Activated T-cell treated with anti-CD3 and anti-CD28 coated beads, Interleukin-2, amount 50 U/mL, for 72 hours (primary cell): ENCODE data around the gene MTA1. TPM values are rescaled to one million over a fixed set of nuclear protein-coding genes. Genes with fewer than 3 reads are reported as not detected.

Source experiments
- ATAC-seq, 2 donors: fragments of 150-1000 bp; cut with Tn5 transposase; replicated peaks in 1 of 2; 2 replicates each; pipeline ENCODE4 v1.10.0; 2021; ENCODE audit warnings: moderate library complexity in 2 of 2, mild to moderate bottlenecking in 1 of 2
- DNase-seq, 2 donors: peaks; one replicate each; pipeline ENCODE4 v3.0.0; 2021 to 2022; ENCODE audit warnings: mixed read lengths in 1 of 2
- H3K27ac Mint-ChIP-seq: one replicate; pipeline ENCODE4 v1.8.0; 2022; ENCODE audit warnings: mild to moderate bottlenecking, moderate library complexity, mixed read lengths
- H3K27me3 Mint-ChIP-seq: one replicate; pipeline ENCODE4 v1.8.0; 2022; ENCODE audit warnings: low read depth, mixed read lengths
- H3K36me3 Mint-ChIP-seq, 2 donors: one replicate each; pipeline ENCODE4 v1.8.0; 2022; ENCODE audit warnings: mixed read lengths in 2 of 2, mild to moderate bottlenecking in 1 of 2; ENCODE audit not compliant: insufficient read depth in 2 of 2
- H3K4me1 Mint-ChIP-seq: one replicate; pipeline ENCODE4 v1.8.0; 2022; ENCODE audit warnings: low read depth, mixed read lengths
- H3K4me3 Mint-ChIP-seq, 2 donors: one replicate each; pipeline ENCODE4 v1.8.0; 2022; ENCODE audit warnings: mild to moderate bottlenecking in 2 of 2, mixed read lengths in 2 of 2, moderate library complexity in 2 of 2
- H3K9me3 Mint-ChIP-seq, 2 donors: one replicate each; pipeline ENCODE4 v1.8.0; 2022; ENCODE audit warnings: mixed read lengths in 2 of 2
- total RNA-seq, 2 donors: library from RNA; stranded (reverse); gene quantifications; one replicate each; pipeline ENCODE4 v1.2.3, GENCODE V29; 2022

Gene MTA1
- total RNA-seq, 2 donors from 2014 or later, result 125 to 140 TPM

DNA sequence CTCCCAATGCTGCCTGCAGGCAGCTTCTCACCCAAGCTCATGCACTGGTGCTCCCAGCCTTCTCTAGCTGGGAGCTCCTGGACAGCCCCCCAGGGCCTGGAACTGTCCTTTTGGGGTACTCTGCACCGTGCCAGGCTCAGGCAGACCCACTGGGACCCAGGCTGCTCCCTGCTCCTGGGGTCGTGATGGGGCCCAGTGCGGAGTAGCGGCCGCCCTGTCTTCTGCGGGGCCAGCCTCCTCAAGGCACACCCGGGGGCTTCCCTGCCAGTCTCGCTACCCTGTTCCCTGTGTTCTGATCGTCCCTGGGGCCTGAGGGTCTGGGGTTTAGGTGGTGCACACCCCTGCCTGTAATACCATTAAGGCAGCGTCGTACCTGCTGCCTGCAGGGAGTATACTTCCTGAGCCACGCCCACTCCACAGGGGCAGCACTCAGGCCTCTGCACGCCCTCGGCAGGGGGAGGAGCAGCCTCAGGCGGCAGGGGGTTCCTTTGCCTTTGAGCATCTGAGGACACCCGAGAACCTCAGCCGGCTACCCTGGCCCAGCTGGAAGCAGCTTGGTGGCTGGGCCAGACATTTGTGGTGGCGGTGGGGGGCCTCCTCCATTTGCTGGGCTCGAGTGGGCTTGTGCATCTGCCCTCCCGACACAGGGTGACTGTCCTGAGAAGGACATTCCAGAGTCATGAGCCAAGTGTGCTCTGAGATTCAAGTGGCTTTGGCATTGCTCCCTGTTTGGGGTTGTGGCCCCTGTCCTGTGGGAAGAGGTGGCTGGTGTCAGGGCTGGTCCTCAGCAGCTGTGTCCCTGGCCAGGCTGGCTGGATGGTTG is 45.8 kb downstream of the MTA1 start:
- Mint-ChIP-seq H3K4me1 (no peaks in the 10 kb centered on the region), H3K9me3 (no peaks in the 10 kb centered on the region), H3K27me3 (no peaks in the 10 kb centered on the region), H3K4me3 (no peak overlapping the region), H3K27ac (no peak overlapping the region), H3K36me3 (peaks cover 0 to 7% of the 10 kb centered on the region in 2 donors)
- DNase-seq (no peak), ATAC-seq (no peak)

DNA sequence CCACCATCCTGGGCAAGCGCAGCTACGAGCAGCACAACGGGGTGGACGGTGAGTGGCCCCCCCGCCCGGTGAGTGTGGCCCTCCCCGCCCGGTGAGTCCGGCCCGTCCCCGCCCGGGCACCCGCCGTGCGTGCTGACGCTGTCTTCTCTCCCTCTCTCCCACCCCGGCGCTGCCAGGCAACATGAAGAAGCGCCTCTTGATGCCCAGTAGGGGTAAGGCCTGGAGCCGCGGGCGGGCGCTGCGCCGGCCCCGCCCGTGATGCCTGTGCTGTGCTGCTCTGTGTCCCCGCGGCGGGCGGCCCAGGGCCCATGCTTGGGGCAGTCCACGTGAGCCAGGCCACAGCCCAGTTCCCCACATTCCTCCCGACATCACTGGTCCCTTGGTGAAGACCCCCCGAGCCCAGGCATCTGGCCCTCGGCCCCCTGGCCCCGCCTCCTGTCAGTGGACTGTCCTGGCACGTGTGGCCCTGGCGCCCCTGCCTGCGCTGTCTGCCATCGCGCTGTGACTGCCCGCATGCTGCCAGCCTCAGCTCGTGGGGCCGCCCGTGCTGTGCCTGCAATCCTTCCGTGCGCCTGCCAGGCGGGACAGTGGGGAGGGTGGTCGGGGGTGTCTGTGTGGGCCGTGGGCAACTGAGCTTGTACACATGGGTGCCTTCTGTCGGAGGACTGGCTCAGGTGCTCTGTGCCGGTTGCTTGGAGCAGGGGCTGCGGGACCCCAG is 47.1 kb downstream of the MTA1 start:
- H3K4me1 Mint-ChIP-seq, result no peaks in the 10 kb centered on the region
- H3K27ac Mint-ChIP-seq, result no peak overlapping the region
- H3K36me3 Mint-ChIP-seq, result peaks cover 0 to 5% of the 10 kb centered on the region in 2 donors
- no peak for ATAC-seq
- H3K27me3 Mint-ChIP-seq, result no peaks in the 10 kb centered on the region
- no peak for DNase-seq
- no peak overlapping the region for H3K4me3 Mint-ChIP-seq
- no peaks in the 10 kb centered on the region for H3K9me3 Mint-ChIP-seq

DNA sequence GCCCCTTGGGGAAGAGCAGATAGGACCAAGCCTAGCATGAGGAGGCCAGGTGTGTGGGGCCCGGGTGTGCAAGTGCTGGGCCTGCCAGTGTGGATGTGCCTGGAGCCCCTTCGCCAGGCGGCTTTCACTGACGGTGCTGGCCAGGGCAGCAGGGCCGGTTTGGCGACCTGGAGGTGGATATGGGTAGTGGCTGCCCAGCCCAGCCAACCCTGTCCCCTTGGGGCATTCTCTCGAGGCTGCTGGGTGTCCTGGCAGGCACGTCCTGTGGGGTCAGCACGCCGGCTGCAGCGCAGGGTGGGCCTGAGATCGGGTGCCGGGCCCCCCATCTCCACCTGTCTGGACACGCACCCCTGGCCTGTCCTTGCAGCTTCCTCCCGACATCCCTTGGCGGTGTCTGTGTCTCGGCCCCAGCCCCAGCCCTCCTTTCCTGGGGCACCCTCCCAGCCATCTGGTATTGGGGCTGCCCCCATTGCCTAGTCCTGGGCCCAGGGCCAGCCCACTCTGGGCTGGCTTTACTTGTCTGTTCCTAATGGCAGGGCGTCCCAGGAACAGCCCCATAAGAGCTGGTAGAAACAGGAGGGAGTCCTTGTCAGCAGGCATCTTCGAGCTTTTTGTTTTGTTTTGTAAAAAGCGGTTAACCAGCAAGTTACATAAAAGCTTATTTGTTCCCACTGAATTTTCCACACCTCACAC is 47.8 kb downstream of the MTA1 start:
- Mint-ChIP-seq H3K27me3 (no peaks in the 10 kb centered on the region), H3K36me3 (peaks cover 0 to 5% of the 10 kb centered on the region in 2 donors), H3K4me3 (no peak overlapping the region), H3K4me1 (no peaks in the 10 kb centered on the region), H3K9me3 (no peaks in the 10 kb centered on the region), H3K27ac (no peak overlapping the region)
- DNase-seq (no peak), ATAC-seq (no peak)

DNA sequence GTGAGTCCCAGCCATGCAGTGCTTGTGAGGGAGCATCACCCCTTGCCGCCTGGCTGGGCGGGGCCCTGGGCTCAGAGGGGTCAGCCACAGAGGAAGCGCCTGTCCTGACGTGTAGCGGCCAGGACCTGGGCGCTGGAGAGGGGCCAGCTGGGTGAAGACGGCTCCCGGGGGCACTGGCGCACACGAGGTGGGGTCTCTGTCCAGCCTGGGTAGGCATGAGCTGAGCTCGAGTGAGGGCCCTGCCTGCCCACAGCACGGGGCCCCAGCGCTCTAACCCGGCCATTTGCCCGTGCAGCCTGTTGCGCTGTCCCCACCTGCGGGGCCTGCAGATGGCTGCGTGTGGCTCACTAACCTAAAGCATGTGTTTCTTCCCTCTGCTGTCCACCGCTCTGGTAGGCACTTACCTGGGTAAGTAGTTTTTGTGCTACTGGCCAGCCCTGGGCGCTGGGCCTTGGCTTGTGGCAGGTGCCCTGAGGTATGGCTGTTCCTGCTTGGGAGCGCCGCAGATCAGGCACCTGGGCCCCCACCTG is 48.4 kb downstream of the MTA1 start:
- no peaks in the 10 kb centered on the region for H3K9me3 Mint-ChIP-seq
- no peak overlapping the region for H3K4me3 Mint-ChIP-seq
- H3K27ac Mint-ChIP-seq, result no peak overlapping the region
- H3K4me1 Mint-ChIP-seq, result no peaks in the 10 kb centered on the region
- no peak for DNase-seq
- H3K36me3 Mint-ChIP-seq, result peaks cover 0 to 5% of the 10 kb centered on the region in 2 donors
- ATAC-seq, result no peak
- H3K27me3 Mint-ChIP-seq, result no peaks in the 10 kb centered on the region

DNA sequence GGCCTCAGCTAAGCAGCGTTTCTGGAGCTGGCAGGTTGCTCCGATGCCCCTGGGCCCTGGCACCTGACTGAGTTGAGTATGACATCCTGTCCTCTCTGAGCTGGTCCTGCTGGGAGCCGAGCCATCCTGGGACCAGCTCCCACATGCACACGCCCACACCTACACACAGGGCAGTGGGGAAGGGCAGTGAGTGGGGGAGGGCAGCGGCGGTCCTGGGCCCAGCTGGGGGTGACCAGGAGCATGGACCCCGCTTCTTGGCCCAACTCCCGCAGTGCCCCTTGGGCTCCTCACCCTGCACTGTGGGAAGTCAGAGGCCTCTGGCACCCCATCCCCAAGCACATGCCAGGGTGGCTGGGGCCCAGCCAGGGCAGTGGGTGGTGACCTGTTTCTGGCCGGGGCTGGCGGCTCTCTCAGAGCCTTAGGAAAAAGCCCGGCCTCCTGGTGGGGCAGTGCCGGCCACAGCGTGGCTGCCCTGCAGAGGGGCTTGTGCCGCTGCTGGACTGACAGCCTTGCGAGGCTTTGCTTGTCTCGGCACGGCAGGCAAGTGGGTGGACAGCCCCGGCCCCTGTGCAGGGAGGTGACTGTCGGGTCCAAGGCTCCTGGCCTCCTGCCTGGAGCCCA is 49.1 kb downstream of the MTA1 start:
- no peak overlapping the region for H3K4me3 Mint-ChIP-seq
- H3K9me3 Mint-ChIP-seq, result no peaks in the 10 kb centered on the region
- no peaks in the 10 kb centered on the region for H3K4me1 Mint-ChIP-seq
- no peaks in the 10 kb centered on the region for H3K27me3 Mint-ChIP-seq
- no peak overlapping the region for H3K27ac Mint-ChIP-seq
- ATAC-seq (no peak), DNase-seq (no peak)
- peaks cover 0 to 2% of the 10 kb centered on the region in 2 donors for H3K36me3 Mint-ChIP-seq

DNA sequence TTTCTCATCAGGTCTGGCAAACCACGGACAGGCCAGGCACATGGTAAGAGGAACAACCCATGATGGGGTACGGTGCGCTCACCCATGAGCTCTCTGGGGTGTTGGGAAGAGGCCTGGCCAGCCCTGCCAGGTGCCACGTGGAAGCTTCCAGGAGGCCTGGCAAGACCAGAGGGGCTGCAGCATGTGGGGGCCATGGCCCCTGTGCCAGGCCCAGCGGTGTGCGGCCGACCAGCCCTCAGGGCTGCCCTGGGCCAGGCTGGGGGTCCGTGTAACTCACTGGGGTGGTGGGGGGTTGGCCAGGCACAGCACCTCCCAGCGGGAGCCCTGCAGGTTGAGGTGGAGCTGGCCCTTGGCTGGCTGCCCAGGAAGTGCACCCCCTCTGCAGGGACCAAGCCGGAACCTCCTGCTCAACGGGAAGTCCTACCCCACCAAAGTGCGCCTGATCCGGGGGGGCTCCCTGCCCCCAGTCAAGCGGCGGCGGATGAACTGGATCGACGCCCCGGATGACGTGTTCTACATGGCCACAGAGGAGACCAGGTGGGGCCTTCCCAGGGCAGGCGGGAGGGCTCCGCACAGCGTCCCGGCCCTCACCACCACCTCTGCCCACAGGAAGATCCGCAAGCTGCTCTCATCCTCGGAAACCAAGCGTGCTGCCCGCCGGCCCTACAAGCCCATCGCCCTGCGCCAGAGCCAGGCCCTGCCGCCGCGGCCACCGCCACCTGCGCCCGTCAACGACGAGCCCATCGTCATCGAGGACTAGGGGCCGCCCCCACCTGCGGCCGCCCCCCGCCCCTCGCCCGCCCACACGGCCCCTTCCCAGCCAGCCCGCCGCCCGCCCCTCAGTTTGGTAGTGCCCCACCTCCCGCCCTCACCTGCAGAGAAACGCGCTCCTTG is 50.1 kb downstream of the MTA1 start:
- no peaks in the 10 kb centered on the region for H3K36me3 Mint-ChIP-seq
- no peak for ATAC-seq
- no peaks in the 10 kb centered on the region for H3K4me1 Mint-ChIP-seq
- H3K27ac Mint-ChIP-seq, result no peak overlapping the region
- no peak for DNase-seq
- H3K9me3 Mint-ChIP-seq, result no peaks in the 10 kb centered on the region
- no peaks in the 10 kb centered on the region for H3K27me3 Mint-ChIP-seq
- no peak overlapping the region for H3K4me3 Mint-ChIP-seq

DNA sequence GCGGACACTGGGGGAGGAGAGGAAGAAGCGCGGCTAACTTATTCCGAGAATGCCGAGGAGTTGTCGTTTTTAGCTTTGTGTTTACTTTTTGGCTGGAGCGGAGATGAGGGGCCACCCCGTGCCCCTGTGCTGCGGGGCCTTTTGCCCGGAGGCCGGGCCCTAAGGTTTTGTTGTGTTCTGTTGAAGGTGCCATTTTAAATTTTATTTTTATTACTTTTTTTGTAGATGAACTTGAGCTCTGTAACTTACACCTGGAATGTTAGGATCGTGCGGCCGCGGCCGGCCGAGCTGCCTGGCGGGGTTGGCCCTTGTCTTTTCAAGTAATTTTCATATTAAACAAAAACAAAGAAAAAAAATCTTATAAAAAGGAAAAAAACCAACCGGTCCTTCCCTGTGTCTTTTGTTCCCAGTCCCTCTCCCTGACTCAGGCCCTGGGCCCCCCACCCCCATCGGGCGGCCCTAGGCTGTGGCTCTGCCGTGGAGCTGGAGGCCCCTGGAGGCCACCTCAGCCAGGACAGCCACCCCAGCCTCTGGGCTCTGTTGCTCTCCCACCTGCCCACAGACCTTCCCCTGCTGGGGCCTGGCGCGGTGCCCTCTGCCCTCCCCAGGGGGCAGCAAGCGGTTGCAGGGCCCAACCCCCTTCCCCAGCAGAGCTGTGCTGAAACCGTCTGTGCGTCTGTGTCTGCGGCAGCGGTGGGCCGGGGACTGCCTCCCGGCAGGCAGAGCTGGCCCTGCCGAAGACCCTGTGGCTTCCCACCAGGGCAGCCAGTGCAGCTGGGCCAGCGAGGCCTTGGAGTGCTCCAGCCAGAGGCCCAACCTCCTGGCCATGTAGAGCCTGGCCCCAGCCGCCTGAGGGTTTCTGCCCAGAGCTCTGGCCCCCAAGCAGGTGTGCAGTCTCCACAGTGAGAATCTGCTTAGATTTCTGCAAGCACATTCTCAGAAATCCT is 51.0 kb downstream of the MTA1 start:
- DNase-seq (no peak), ATAC-seq (no peak)
- no peaks in the 10 kb centered on the region for H3K9me3 Mint-ChIP-seq
- H3K27me3 Mint-ChIP-seq, result no peaks in the 10 kb centered on the region
- H3K27ac Mint-ChIP-seq, result no peak overlapping the region
- H3K4me1 Mint-ChIP-seq, result no peaks in the 10 kb centered on the region
- no peak overlapping the region for H3K4me3 Mint-ChIP-seq
- no peaks in the 10 kb centered on the region for H3K36me3 Mint-ChIP-seq

DNA sequence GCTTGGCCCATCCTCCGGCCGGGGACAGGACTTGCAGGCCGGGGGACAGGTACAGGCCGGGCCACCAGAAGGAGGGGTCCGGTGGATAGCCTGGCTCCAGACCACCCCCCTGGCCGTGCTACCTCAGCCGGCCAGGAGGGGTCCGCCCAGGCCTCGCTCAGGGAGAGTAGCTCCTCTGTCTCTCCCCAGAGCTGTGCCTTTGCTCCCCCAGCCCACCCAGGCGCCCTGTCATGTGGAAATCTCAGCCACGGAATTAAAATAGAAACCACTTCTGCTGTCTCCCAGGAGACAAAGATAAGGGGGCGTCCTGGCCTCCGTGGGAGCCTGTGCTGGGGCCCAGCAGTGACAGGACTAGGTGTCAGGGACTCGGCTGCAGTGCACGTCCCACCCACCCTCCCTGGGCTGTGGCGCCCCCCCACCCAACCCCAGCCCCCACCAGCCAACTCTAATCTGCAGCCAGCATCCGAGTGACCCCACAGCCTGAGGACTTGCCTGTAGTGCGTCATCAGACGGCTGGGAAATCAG is 51.7 kb downstream of the MTA1 start:
- no peaks in the 10 kb centered on the region for H3K36me3 Mint-ChIP-seq
- ATAC-seq (no peak), DNase-seq (no peak)
- no peaks in the 10 kb centered on the region for H3K9me3 Mint-ChIP-seq
- H3K27me3 Mint-ChIP-seq, result no peaks in the 10 kb centered on the region
- no peak overlapping the region for H3K27ac Mint-ChIP-seq
- H3K4me1 Mint-ChIP-seq, result no peaks in the 10 kb centered on the region
- H3K4me3 Mint-ChIP-seq, result no peak overlapping the region

DNA sequence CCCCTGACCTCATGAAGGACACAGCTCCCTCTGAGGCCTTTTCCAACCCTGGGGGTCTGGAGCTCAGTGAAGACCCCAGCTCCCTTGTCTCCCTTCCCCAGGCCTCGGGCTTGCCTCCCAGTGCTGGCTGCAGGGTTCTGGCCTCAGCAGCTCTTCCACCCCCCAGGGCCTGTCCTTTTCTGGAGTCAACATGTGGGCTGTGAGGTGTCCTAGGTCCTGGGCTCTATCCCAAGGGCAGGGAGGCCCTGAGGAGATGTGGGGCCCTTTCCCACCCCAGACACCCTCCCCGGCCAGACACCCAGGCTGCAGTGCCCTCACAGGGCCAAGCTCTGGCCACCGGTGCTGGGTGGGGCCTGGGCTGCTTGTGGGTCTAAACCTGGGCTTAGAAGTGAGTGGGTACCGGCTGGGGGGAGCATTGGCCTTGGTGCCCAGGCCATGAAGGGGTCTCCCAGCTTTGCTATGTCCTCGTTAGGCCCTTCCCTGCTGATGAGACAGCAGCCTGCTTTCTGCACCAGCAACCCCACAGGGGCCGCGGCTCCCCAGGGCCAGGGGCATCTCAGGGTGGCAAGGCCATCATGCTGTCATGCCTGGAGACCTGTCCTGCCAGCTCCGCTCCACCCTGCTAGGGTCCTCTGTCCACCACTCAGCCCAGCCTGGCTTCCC is 52.3 kb downstream of the MTA1 start:
- ATAC-seq, result no peak
- Mint-ChIP-seq H3K27me3 (no peaks in the 10 kb centered on the region), H3K36me3 (no peaks in the 10 kb centered on the region), H3K9me3 (no peaks in the 10 kb centered on the region), H3K27ac (no peak overlapping the region), H3K4me1 (no peaks in the 10 kb centered on the region), H3K4me3 (no peak overlapping the region)
- DNase-seq, result no peak

DNA sequence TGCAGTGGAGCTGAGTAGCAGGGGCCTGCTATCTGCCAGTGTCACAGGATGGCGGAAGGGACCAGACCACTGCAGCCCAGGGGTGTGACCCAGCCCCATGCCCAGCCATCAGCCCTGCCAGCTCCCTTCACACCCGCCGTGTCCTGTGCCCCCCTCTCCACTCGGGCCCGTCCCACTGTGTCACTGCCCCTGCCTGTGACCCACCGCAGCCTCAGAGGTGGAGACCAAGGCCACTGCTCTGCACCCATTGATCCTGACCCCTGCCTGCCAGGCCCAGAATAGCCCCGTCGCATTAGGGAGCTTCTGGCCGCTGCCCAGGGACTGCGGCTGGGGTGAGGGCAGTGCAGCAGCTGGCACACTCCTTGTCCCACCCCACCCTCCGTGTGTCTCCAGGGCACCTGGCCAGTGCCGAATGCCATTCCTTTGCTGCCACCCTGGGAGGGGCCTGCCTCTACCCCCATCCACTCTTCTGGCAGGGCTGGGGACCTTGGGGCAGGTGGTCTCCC is 52.9 kb downstream of the MTA1 start:
- no peak overlapping the region for H3K27ac Mint-ChIP-seq
- no peak for ATAC-seq

More for the DNA sequence above, 52.9 kb downstream of the MTA1 start:
- H3K27me3 Mint-ChIP-seq, result peaks cover 6% of the 10 kb centered on the region
- DNase-seq, result no peak
- H3K4me3 Mint-ChIP-seq, result no peak overlapping the region
- H3K4me1 Mint-ChIP-seq, result peaks cover 5% of the 10 kb centered on the region
- H3K9me3 Mint-ChIP-seq, result no peaks in the 10 kb centered on the region
- H3K36me3 Mint-ChIP-seq, result peaks cover 4 to 5% of the 10 kb centered on the region in 2 donors
